ENCODE results near the gene RNF213. TPM values are rescaled to one million over a fixed set of nuclear protein-coding genes. Genes with fewer than 3 reads are reported as not detected.

RNF213 gene
- total and polyA plus RNA-seq, 9 donors, result 21.5 to 89.1 (median 50.8) TPM

DNA sequence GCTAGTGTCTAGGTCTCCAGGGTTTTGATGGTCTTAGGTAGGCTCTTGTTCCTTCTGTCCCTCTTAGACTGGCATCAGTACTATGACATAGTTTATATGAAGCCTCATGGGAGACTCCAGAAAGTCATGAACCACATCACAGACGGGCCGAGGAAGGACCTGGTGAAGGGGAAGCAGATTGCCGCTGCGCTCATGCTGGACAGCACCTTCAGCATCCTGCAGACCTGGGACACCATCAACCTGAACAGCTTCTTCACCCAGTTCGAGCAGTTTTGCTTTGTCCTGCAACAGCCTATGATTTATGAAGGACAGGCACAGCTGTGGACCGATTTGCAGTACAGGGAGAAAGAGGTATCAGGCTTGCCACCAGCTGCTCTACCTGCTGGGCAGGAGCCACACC is 34.0 kb downstream of the RNF213 start:
- no peak for DNase-seq
- Histone ChIP-seq H3K9me3 (no peaks in the 10 kb centered on the region), H3K4me3 (no peak overlapping the region), H3K27ac (no peak overlapping the region), H3K36me3 (no peaks in the 10 kb centered on the region), H3K27me3 (no peaks in the 10 kb centered on the region), H3K4me1 (ENCODE audit: insufficient read depth) (peaks cover 2% of the 10 kb centered on the region)
- 84 to 85% (median 85%) methylated on average over 6 of the region's 6 CpGs for WGBS, 3 donors
- intact Hi-C loops (cut with DNase I), result no loop called here
- TF ChIP-seq, protein P1, sequence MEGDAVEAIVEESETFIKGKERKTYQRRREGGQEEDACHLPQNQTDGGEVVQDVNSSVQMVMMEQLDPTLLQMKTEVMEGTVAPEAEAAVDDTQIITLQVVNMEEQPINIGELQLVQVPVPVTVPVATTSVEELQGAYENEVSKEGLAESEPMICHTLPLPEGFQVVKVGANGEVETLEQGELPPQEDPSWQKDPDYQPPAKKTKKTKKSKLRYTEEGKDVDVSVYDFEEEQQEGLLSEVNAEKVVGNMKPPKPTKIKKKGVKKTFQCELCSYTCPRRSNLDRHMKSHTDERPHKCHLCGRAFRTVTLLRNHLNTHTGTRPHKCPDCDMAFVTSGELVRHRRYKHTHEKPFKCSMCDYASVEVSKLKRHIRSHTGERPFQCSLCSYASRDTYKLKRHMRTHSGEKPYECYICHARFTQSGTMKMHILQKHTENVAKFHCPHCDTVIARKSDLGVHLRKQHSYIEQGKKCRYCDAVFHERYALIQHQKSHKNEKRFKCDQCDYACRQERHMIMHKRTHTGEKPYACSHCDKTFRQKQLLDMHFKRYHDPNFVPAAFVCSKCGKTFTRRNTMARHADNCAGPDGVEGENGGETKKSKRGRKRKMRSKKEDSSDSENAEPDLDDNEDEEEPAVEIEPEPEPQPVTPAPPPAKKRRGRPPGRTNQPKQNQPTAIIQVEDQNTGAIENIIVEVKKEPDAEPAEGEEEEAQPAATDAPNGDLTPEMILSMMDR (IDR thresholded peaks at IDR 0.05), result no peak
- TF ChIP-seq POLR2A (IDR thresholded peaks at IDR 0.05) (no peak), EP300 (IDR thresholded peaks at IDR 0.05) (no peak)

DNA sequence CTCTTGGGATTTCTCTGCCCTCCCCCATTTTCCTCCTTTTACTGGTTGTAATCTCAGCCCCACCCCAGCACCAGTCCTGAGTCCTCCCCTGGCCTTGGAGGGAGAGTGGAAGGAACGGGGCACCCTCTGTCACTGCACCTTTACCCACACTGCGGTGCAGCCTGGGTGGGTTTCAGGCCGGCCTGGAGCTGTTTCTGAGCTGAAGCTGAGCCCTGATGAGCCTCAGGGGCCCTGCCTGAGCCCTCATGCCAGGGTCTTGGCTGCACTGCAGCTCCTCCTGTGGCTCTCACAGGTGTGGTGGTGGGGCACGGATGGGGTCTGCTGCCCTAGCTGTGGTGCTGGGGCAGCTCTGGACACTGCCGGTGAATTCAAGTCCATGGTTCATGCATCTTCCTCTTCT is 34.5 kb downstream of the RNF213 start:
- Histone ChIP-seq H3K27ac (no peak overlapping the region), H3K9me3 (no peaks in the 10 kb centered on the region), H3K4me3 (no peak overlapping the region), H3K27me3 (no peaks in the 10 kb centered on the region), H3K36me3 (no peaks in the 10 kb centered on the region), H3K4me1 (ENCODE audit: insufficient read depth) (peaks cover 2% of the 10 kb centered on the region)
- TF ChIP-seq POLR2A (IDR thresholded peaks at IDR 0.05) (no peak), EP300 (IDR thresholded peaks at IDR 0.05) (no peak)
- TF ChIP-seq, protein P1 (IDR thresholded peaks at IDR 0.05), result no peak
- intact Hi-C loops (cut with DNase I), result no loop called here
- WGBS, 3 donors, result 88 to 93% (median 88%) methylated on average over 5 of the region's 5 CpGs
- no peak for DNase-seq

DNA sequence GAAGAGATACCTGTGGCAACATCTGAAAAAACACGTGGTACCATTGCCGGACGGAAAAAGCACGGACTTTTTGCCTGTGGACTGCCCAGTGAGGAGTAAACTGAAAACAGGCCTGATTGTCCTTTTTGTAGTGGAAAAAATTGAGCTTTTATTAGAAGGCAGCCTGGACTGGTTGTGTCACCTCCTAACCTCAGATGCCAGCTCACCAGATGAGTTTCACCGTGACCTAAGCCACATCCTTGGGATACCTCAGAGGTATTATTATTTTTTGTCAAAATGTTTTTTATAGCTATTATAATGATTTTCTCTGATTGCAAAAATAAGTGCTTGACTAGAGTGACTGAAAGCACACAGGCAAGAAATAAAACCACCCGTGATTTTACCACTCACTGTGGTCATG is 34.9 kb downstream of the RNF213 start:
- intact Hi-C loops (cut with DNase I), result no loop called here
- Histone ChIP-seq H3K27ac (no peak overlapping the region), H3K4me1 (ENCODE audit: insufficient read depth) (peaks cover 2% of the 10 kb centered on the region), H3K9me3 (no peaks in the 10 kb centered on the region), H3K27me3 (no peaks in the 10 kb centered on the region), H3K36me3 (no peaks in the 10 kb centered on the region), H3K4me3 (no peak overlapping the region)
- TF ChIP-seq EP300 (IDR thresholded peaks at IDR 0.05), result no peak
- TF ChIP-seq, protein P1 (IDR thresholded peaks at IDR 0.05), result no peak
- DNase-seq, result no peak
- WGBS, 3 donors, result 87 to 92% (median 89%) methylated on average over 6 of the region's 6 CpGs

DNA sequence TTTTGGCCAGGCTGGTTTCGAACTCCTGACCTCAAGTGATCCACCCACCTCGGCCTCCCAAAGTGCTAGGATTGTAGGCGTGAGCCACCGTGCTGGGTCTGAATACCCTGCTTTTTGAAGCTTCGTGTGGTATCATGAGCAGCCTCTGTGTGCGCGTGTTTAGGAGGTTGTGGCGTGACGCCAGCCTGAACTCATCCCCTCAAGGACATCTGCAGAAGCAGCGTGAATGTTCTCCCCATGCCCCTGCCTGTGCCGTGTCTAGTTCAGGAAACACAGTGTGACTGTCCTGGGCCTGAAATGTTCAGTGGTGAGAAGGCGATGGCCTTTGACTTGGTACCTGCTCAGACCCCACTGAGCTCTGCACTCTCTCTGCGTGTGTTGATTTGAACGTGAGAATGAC is 35.6 kb downstream of the RNF213 start:
- no peaks in the 10 kb centered on the region for H3K27me3 ChIP-seq
- intact Hi-C loops (cut with DNase I), result no loop called here

More for the DNA sequence above, 35.6 kb downstream of the RNF213 start:
- TF ChIP-seq, protein P1 (IDR thresholded peaks at IDR 0.05), result no peak
- TF ChIP-seq EP300 (IDR thresholded peaks at IDR 0.05), result no peak
- TF ChIP-seq POLR2A (IDR thresholded peaks at IDR 0.05), result no peak
- peak; percentile 45 to 82 (median 70) for DNase-seq
- H3K4me3 ChIP-seq, result no peak overlapping the region
- no peak overlapping the region for H3K27ac ChIP-seq
- peaks cover 2% of the 10 kb centered on the region for H3K4me1 ChIP-seq (ENCODE audit: insufficient read depth)
- H3K36me3 ChIP-seq, result no peaks in the 10 kb centered on the region
- H3K9me3 ChIP-seq, result no peaks in the 10 kb centered on the region
- 36 to 61% (median 39%) methylated on average over 14 of the region's 14 CpGs for WGBS, 3 donors
